ENCODE data around the gene FAM72B.
"Not testable (repeated sequence)": the region's sequence is repeated elsewhere in the genome, so short reads cannot be mapped to it uniquely, and the experiment has no call there.

DNA sequence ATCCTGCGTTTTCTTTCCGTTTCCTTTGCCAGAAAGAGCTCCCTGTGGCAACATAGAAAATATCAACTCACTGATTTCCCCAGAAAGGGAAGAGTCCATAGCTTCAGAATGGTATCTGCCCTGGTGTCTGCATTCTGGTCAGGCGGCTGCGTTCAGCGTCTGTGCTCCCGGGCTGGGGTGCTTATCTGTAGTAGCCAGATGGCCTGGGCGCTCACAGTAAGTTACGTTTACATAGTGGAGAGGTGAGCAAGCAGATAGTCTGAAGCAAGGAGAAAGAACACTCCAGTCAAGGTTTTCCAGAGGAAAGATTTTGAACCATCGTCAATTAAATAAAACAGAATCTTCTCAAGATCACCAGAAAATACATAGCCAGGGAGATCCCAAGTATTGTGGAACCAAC lies 29.4 kb upstream of the FAM72B start:
- TF ChIP-seq, protein P1, sequence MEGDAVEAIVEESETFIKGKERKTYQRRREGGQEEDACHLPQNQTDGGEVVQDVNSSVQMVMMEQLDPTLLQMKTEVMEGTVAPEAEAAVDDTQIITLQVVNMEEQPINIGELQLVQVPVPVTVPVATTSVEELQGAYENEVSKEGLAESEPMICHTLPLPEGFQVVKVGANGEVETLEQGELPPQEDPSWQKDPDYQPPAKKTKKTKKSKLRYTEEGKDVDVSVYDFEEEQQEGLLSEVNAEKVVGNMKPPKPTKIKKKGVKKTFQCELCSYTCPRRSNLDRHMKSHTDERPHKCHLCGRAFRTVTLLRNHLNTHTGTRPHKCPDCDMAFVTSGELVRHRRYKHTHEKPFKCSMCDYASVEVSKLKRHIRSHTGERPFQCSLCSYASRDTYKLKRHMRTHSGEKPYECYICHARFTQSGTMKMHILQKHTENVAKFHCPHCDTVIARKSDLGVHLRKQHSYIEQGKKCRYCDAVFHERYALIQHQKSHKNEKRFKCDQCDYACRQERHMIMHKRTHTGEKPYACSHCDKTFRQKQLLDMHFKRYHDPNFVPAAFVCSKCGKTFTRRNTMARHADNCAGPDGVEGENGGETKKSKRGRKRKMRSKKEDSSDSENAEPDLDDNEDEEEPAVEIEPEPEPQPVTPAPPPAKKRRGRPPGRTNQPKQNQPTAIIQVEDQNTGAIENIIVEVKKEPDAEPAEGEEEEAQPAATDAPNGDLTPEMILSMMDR (IDR thresholded peaks at IDR 0.05) = not testable (repeated sequence)
- TF ChIP-seq POLR2A (IDR thresholded peaks at IDR 0.05; ENCODE audit: low read depth); POLR2AphosphoS5 (IDR thresholded peaks at IDR 0.05); EP300 (IDR thresholded peaks at IDR 0.05): not testable (repeated sequence)

Measured in esophagus muscularis mucosa (tissue), 4 donors.